Upper lobe of left lung (tissue), 4 donors: Measurements from ENCODE around the gene LRRC8B.

ENCODE experiments used
- CTCF ChIP-seq, 6 experiments: fragments of 450-650 bp in 4 of 6; fragments of 200-600 bp in 2 of 6; sonication (generic) in 2 of 6; IDR thresholded peaks; one replicate each; pipeline ENCODE4 v1.5.1; 2016 to 2019; ENCODE audit warnings: antibody characterized with exemption in 6 of 6
- POLR2A ChIP-seq, 4 donors: fragments of 450-650 bp; IDR thresholded peaks; one replicate each; pipeline ENCODE4 v1.5.1; 2016 to 2017; ENCODE audit warnings: antibody characterized with exemption in 4 of 4, mild to moderate bottlenecking in 2 of 4

GRCh38 chr1:89539128-89539527 lies 14.5 kb downstream of the LRRC8B start:
- TF ChIP-seq CTCF (IDR thresholded peaks at IDR 0.05) (no peak), POLR2A (IDR thresholded peaks at IDR 0.05) (no peak)
